Ureter (tissue), 1 donor: Measurements from ENCODE around the gene MALL. TPM values are rescaled to one million over a fixed set of nuclear protein-coding genes. Genes with fewer than 3 reads are reported as not detected.
A peak's percentile ranks its signal among the peaks of the same experiment; 100 is the strongest.
"Not testable (repeated sequence)": the region's sequence is repeated elsewhere in the genome, so short reads cannot be mapped to it uniquely, and the experiment has no call there.

Source experiments
- DNase-seq: peaks from one replicate; pipeline ENCODE4 v3.0.0-alpha.2; 2020; ENCODE audit warnings: low spot score
- total RNA-seq: library from RNA; stranded (reverse); gene quantifications from one replicate; pipeline ENCODE4 v1.2.4, GENCODE V29; 2023
- donor health status: DM: yes; HTN: yes; CAD: no.

The MALL gene
- total RNA-seq, 1 donor from 2014 or later: 31.6 TPM

DNA sequence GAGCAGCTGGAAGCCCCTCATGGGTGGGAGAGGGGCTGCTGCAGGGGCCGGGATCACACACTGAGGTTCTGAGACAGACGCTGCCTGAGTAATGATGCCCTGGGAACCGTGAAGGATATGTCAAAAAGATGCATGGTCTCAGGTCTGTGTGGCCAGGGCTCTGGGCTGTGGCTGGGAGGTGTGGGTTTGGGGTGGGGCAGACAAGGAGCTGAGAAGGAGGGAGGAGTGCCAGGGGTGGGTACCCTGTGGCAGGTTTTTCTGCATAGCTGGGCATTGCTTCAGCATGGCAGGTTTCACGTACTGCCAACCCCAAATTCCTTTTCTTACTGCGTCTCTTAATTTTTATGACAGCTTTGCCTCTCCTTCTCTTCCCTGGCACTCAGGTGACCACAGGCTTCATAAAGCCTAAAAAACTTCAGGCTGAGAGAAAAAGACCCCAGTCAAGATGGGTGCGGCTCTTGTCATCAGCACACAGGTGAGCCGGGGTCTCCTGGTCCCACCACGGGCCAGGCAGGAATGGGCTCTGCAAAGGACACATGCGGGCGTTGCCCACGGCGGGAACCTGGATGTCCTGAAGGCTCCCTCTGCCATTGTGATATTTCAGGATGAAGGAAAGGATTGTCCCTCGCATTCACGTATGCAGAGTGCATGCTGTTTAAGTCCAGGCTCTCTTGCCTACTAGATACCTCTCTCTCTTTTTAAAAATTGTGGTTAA lies 18.0 kb downstream of the MALL start:
- DNase-seq: peak; percentile 80

DNA sequence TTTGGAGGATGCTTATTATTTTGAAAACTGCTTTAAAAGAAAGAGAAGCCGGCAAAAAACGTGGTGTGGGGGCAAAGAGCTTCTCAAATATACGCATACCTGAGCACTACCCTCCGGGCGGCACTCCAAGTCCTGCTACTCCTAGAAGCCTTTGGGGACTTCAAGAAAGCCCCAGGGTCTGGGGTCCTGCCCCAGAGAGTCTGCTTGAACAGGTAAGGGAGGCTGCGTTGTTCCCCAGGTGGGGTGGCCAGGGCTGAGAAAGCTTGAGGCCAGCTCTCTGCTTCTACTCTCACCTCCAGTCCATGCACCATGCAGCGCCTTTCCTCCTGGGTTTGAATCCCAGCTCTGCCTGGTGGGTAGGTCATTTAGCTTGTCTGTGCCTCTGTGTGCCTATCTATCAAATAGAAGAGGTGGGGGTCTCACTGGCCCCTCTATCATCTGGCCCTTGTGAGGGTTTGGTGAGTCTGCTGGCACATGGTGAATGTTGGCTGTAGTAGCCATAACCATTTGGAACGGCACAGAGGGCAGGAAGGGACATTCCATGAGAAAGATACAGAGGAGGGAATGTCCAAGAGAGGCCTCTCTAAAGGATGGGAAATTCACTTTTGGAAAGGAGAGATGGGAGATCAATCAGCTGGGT lies 19.5 kb downstream of the MALL start:
- no peak for DNase-seq

GRCh38 chr2:110094884-110095534 lies 20.6 kb downstream of the MALL start:
- not testable (repeated sequence) for DNase-seq

- not testable (repeated sequence) for DNase-seq
Observed at GRCh38 chr2:110093924-110094323, 21.7 kb downstream of the MALL start.

DNA sequence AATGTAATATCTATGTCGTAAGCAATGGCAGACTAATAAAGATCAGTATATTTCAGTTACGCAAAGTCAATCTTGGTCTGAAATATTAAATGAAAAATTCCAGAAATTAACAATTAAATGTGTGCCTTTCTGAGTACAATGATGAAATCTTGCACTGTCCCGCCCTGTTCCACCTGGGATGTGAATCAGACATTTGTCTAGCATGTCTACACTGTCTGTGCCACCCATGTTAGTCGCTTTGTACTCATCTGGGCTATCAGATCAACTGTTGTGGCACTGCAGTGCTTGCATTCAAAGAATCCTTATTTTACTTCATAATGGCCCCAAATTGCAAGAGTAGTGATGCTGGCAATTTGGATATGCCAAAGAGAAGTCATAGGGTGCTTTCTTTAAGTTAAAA lies 25.5 kb downstream of the MALL start:
- not testable (repeated sequence) for DNase-seq

DNA sequence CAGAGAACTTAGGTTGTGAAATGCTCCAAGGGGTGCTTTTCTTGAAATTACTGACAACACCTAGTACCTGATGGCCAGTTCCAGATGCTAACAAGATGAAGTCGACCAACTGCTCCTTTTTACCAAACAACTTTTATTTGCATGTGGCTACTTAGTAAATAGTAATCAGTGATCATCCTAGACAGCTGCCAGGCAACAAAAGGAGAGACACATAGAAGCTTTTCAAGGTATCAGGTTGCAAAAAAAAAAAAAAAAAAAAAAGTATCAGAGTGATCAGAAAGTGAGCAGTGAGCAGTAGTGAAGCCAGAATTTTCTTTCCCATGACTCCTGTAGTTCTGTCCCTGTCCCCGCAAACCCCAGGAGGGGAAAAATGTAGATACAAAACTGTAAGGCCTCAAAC lies 31.9 kb downstream of the MALL start:
- not testable (repeated sequence) for DNase-seq

DNA sequence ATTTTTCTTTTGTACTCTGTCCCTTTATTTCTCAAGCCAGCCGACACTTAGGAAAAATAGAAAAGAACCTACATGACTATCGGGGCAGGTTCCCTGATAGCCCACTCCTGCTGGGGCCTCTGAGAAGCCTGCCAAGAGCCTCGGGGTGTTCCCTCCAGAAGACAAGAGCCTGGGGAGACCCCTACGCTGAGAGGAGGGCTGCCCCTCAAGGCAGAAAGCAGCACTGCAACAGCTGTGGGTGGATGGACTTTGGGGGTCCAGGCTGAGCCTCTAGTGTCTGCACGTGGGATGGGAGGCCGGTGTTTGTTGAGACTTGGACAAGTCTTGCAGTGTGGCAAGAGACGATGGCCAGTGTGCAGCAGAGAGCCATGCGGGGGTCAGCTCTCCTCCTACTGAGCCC lies 32.5 kb downstream of the MALL start:
- not testable (repeated sequence) for DNase-seq

DNA sequence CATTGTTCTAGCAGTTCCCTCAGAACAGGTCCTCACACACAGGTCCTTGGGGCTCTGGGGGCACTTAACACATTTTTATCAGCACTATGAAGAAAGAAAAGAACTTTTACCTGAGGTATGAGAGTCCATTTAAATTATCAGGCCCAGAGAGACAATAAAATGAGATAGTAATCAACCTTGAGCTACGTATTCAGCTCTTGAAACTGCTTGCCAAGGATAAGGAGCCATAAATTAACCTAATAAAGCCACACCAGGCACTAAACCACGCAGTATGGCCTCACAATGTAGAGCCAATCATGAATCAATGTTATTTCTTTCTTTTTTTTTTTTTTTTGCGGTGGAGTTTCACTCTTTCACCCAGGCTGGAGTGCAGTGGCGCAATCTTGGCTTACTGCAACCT lies 37.5 kb downstream of the MALL start:
- not testable (repeated sequence) for DNase-seq

DNA sequence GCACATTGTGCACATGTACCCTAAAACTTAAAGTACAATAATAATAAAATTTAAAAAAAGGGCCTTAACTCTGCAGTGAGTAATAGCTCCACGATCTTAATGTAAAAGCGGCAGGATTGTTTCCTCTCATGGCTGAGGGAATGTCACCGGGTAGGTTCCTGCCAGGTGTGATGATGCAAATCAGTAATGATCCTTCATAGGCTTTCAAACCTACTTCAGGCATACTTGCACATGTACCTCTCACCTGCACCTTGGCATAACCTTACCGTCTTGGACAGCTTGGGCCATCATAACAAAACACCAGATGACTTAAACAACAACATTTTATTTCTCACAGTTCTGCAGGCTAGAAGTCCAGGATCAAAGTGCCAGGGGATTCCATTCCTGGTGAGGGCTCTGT lies 39.7 kb downstream of the MALL start:
- not testable (repeated sequence) for DNase-seq

- peak; percentile 32 for DNase-seq
Observed at GRCh38 chr2:110069869-110070268, 45.8 kb downstream of the MALL start.

GRCh38 chr2:110068153-110068552 lies 47.5 kb downstream of the MALL start:
- DNase-seq: peak; percentile 19

DNA sequence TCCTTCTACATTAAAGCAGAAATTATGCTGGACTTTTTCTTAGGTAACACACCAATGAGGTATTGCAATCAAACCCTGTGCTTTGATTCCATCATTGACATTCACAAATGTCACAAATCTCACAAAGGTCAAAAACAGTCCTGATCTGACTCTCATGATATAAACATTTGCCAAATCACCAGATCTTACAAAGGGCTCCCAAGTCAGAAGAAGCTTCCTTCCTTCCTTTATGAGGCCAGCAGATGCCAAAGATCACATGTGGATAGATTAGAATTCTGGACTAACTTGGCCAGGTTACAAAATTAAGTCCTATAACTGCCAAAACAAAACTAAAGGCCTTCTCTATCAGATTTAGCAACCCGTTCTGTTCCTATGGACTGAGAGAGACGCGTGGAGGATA lies 53.3 kb downstream of the MALL start:
- not testable (repeated sequence) for DNase-seq

DNA sequence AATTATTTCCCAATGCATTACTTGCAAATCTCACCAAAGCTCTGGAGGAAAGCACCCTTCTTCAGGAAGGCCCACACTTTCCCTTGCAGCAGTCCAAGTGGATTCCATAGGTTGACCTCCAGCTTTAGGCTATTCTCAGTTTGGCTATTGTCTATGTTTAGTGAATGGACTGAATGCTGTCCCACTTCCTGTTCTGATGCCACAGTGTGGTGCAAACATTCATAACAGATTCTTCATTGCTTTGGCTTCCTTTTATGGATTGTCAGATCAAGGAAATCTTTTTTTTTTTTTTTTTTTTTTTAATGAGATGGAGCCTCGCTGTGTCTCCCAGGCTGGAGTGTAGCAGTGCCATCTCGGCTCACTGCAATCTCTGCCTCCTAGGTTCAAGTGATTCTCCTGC lies 55.1 kb downstream of the MALL start:
- not testable (repeated sequence) for DNase-seq

GRCh38 chr2:110059694-110060358 lies 55.8 kb downstream of the MALL start:
- not testable (repeated sequence) for DNase-seq

DNA sequence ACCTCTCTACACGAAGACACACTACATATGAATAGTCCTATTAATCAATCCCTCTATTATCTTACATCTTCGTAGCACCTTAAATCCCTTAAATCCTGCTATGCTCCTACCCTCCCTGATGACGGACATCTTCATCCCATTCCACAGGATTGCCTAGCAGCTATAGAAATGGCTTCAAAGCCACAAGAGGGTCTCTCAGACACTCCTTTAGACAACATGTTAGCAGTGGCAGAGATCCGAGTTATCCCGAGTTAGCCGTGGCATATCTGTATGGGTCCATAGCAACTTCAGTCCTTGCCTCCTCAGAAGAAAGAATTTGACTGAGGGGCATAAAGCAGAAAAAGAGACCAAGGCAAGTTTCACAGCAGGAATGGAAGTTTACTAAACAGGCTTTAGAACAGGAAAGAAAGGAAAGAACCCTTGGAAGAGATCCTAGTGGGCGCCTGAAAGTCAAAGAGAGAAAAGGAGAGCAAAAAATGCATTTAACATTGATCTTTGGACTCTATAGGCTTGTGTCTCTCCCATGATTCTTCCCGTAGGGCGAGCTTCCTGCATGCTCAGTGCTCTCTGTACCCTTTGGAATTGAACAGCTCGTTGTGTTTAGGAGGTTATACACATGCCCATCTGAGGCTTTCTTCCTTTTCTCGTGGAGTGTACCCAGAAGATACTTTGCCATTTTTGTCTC lies 56.5 kb downstream of the MALL start:
- not testable (repeated sequence) for DNase-seq

GRCh38 chr2:110058034-110058433 lies 57.6 kb downstream of the MALL start:
- not testable (repeated sequence) for DNase-seq

DNA sequence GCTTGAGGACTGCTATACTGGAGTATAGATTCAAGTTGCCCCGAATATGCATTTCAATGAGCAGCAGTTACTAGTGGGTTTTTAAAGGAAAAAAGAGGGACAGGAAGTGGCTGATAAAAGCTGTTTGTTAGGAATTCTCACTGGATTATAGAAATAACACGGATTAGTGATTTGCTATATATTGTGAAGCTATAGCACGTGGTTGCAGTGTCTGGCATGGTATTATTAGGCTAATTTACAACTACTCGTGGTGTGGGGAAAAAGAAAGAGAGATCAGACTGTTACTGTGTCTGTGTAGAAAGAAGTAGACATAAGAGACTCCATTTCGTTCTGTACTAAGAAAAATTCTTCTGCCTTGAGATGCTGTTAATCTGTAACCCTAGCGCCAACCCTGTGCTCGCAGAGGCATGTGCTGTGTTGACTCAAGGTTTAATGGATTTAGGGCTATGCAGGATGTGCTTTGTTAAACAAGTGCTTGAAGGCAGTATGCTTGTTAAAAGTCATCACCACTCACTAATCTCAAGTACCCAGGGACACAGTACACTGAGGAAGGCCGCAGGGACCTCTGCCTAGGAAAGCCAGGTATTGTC lies 59.7 kb downstream of the MALL start:
- not testable (repeated sequence) for DNase-seq

DNA sequence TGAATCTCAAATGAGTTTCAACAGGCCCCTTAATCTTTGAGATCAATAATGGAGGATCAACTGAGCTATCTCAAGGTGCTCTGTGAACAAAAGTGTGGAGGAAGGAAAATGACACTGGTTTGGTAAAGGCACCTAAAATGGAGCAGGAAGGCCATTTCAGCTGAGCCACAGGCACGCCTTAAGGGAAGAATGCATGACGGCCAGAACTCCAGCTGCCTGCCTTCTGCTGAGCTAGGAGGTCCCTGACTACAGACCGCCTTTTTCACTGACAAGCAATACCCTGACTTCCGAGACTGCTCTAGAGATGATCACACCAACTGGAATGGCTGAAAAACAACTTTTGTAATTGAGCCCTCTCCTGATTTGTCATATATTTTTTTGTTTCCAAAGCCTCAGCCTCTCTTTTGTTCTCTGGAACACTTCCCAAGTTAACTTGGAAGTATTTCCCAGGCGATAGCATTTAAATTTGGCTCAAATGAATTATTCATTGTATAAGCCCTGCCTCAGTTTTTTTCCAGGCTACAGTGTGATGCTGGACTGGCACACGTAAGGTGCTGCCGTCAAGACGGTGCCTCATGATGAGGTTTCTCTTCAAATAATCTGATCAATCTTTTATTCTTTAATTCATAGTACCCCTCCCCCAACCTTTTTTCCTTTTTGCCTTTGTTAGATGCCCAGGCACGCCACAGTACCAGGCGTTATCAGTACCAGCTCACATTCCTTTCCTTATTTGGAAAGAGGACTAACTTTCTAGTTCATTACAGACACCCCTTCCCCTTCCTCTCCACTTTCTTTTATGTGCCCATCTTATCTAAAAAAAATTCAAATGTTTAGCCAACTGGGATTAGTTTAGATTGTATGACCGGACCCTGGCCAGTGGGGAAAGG lies 60.9 kb downstream of the MALL start:
- DNase-seq: peak; percentile 66

DNA sequence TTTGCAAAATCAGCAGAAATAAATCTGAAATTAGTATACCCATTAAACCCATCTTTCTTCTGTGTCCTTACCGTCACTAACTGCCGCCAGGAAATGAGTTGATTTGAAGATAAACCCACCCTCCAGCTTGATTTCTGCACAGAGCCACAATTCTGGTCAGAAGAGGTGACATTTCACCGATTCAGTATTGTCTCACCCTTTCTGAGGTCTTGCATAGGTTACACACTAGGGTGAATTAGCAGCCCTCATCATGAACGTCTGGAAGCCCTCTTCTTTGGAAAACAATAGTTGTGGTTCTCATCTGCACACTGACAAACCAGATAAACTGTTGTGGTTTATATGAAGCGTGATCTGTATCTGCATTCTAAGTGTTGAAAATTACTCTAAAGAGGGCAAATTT lies 61.9 kb downstream of the MALL start:
- not testable (repeated sequence) for DNase-seq

- not testable (repeated sequence) for DNase-seq
Observed at GRCh38 chr2:110052166-110052565, 63.5 kb downstream of the MALL start.
